Stimulated activated CD8-positive, alpha-beta memory T cell treated with anti-CD3 and anti-CD28 coated beads, Interleukin-2, amount 100 ng/mL, for 1 hour (primary cell): ENCODE data around the gene UBR4.
"Not testable (repeated sequence)": the region's sequence is repeated elsewhere in the genome, so short reads cannot be mapped to it uniquely, and the experiment has no call there.

Source experiments
- DNase-seq, 2 donors: peaks; one replicate each; pipeline ENCODE4 v3.0.0-alpha.2; 2020; ENCODE audit warnings: low read depth in 2 of 2

The UBR4 gene

DNA sequence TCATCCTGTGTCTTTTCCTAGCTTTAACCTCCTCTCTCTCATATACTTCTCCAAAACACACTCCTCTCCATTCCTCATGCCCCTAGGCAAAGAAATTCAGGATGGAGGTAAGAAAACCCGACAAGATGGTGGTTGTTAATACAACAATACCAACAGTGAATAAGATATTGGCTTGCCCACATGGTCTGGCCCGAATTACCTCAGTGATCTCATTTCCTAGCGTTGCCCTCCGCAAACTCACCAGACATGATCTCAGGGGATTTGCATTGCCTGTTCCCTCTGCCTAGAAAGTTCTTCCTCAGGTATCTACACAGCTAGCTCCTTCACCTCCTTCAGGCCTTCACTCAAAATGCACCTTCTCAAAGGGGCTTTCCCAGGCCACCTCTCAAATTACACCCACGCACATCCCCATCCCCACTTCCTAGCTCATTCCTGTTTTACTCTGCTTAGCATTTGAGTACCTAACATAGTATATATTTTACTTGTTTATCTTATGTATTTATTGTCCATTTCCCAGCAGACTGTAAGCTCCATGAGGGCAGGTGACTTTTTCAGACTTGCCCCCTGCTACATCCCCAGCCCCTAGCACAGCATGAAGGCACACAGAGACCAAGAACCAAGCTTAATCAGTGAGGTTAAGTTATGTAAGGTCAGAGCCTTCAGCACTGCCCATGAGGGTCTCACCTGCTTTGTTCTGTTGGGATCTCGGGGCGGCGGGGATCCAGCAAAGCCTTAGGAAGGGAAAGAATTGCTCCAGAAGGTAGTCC, 10.2 kb upstream of the UBR4 start:
- no peak for DNase-seq

DNA sequence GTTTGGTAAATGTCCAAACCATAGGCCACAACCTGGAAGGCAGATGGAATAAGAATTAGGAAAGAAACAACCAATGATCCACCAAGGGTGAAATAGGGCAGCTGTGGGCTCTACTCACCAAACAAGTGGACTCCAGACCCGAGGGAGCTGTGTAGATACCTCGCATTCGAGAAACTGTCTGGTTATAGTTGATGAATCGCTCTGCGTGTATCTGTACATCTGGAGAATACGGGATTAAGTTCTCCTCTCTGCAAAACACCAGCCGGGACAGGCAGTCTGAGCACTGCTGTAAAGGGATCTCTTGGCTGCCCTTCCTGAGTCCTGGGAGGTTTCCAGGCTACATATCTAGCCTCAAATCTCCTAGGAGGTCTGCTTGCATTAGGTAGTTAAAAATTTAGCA, 9.4 kb upstream of the UBR4 start:
- DNase-seq, result no peak

DNA sequence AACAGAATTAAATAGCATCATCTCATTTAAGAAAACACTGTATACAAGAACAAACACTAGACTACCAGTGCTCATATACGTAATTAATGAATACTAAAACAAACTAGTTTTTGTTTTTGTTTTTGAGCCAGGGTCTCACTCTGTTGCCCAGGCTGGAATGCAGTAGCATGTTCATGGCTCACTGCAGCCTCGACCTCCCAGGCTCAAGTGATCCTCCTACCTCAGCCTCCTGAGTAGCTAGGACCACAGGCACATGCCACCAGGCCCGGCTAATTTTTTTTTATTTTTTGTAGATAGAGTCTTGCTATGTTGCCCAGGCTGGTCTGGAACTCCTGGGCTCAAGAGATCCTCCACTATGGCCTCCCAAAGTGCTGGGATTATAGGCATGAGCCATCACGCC, 6.5 kb upstream of the UBR4 start:
- DNase-seq, result not testable (repeated sequence)

DNA sequence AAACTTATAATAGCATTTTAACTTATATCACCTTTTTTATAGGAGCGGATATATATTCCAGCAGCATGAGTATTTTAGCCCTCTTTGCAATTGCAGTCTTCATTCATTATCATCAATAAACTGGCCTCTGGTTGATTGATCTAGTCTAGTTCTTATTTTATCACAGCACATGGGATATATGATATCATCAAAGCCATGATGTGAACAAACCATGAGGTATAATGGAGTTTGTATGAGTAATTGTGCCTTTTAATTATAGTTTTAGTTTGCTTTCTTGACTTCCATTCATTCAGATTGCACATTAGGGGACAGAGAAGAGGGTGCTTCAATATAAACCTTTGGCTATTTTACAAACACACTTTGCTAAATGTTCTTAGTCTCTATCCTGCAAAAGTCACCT, 3.5 kb upstream of the UBR4 start:
- DNase-seq, result no peak

DNA sequence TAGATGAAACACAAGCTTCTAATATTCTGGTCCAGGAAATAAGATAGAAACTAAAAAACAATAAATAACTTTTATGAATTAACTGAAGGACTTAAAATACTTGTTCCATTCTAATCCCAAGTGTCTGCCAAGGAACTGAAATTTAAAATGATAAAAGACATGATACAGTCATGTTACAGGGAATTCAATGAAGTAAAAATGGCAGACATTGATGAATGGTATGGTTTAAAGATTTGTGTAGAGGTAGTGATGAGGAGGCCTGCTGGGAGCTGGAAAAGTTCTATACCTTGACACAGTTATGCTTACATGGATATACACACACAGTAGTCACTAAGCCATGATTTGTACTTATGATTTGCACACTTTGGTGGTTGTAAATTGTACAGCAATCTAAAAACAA, 2.1 kb upstream of the UBR4 start:
- DNase-seq, result no peak

DNA sequence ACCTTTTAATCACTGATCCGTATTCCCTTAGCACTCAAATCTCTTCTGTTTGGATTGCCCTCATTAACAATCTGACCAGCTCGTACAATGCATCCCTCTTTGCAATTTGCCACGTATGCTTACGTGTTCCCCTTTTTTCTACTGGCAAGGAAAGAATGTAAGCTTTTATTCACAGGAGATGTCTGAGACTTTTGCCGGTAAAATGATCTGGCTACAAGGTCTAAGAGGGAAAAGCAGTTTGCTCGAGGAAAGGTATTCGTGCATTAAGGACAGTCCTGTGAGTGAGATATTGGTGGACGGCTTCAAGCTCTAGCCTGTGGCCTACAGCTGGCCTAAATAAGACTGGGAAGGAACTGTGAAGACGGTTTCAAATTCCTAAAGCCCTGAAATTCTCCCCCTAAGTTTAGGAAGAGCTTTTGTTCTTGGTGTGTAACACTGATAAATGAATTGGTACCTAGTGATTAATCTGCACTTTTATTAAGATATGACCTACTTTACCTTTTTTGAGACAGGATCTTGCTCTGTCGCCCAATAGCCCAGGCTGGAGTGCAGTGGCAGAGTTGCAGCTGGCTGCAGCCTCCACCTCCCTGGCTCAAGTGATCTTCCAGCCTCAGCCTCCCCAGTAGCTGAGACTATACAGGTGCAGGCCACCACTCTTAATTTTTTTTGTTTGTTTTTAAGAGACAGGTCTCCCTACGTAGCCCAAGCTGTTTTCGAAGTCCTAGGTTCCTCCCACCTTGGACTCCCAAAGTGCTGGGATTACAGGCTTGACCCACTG, 895 bp upstream of the UBR4 start:
- DNase-seq, result no peak

DNA sequence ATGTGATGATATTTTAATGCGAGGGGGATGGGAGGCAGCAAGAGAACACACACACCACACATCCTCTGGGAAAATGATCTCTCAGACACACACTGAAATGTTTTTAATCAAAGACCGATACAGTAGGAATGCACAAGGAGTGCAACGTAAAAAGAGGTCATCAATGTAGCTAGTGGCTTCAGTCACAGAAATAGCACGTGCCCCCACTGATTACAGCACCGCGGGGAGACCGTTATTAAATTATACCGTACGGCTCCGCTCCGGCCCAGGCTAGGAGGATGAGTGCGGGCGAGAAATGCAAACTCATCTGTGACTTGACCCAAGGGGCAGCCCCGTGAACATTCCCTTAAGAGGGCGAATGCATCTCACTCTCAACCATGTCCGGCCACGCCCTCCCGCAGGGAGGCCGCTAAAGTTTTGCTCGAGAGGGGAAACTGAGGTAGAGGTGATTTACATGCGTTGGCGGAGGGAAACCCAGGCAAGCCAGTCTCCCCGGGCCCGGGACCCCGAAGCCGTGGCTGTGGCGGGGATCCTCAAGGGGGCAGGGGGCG, 552 bp downstream of the UBR4 start:
- peak; percentile 8 to 10 for DNase-seq

DNA sequence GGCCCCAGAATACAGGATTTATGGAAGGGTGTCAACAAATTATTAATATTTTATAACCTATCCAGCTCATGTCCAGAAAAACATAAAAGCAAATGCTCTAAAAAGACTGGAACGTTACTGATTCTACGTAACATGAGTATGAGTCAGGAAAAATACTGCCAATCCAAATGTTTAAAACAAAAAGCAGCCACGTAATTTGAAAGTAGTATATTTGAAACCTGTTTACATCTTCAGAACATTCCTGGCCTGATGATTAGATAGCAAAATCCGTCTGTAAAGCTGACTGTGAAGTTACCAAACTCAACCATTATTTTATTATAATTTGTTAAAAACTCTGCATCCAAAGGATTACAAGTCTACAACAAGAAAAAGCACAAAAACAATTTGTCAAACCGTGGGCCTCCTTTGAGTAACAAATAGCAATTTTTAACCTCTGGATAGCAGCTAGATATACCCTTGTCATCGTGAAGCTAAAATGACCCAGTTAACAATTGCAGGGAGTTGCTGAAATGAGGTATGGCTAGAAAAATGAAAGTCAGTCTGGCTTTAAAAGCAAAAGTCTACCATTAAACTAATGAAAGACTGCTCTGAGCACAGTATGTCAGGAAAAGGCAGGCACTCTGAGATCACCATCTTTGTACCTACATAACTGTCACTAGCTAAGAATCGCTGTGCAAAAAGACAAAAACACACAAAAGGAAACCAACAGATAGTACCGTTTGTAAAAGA, 1.2 kb downstream of the UBR4 start:
- no peak for DNase-seq

DNA sequence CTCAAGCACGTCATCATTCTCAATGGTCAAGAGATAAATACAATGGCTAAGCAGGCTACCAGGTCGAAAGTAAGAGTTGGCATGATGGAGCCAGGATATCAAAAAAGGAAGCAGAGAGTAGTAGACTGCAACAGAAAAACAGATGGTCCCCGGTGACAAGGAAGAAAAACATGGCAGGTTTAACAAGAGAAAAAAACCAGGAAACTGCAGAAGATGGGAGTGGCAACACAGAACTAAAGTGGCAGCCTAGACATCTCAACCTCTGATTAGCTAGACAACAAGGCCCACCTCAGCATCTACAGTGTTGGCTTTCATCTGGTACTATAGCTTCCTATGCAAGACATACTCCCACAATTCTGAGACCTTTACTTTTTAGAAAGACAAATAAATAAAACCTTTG, 3.1 kb downstream of the UBR4 start:
- no peak for DNase-seq

DNA sequence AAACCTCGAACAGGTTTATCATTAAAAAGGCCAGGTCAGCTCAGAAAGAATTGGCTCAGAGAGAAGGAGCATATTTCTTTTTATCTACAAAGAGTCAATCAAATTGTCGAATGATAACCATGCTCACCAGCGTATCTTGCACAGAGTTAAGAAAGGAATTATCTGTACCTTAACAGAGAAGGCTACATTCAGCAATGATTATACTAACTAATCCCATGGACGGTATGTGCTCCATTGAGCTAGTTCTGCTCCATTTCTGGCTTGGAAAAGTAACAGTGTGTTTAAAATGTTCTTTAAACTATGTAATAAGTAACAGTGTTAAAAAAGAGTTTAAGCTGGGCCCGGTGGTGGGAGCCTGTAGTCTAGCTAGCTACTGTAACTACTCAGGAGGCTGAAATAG, 4.2 kb downstream of the UBR4 start:
- no peak for DNase-seq

DNA sequence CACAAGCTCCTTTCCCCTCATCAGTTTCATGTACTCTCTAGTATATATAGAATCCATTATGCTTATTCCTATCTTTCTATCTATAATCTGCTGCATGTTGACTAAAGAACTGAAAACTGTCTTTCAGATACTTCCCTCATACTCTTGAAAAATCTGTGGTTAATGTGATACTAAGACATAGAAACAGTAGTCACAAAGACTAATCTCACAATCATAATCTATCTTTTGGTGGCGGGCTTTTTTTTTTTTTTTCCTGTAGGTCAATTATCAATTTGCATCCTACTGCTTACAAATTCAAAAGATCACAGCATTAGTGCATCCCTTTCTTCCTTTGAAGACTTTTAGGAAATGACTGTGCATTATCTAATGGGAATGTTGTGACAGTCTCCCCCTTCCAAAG, 4.7 kb downstream of the UBR4 start:
- DNase-seq, result no peak

DNA sequence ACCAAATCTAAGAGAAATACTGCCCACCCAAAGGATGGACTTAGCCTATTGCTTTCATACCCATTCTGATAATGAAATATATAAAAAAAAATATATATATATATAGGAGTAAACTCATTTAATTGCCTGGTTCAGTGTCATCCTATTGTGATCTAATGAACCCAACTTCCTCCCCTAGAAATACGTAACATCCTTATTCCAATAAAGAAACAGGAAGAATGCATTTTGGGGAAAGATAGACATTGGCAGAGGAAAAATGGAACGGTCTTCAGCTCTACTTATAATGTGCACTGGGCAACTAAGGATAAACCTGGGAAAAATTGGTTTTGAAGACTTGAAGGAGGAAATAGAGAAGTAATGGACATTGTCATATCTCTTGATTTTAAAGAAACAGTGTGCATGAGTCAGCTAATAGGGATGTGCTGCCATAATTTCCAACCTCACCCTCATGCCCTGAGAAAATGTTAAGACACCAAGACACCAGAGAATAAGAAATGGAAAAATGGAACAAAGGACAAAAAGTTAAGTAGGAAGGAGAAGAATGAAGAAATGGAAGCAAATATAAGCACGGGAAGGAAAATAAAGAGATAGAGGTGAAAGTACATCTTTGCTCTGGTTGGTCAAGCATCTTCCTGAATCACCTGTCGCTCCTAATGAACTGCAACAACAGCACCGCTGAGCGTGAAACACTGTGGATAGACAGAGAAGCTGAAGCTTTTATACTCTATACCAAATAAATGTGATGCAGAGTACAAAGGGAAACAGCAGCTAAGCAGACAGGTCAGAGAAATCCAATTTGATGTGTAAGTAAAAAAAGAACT, 5.4 kb downstream of the UBR4 start:
- no peak for DNase-seq

DNA sequence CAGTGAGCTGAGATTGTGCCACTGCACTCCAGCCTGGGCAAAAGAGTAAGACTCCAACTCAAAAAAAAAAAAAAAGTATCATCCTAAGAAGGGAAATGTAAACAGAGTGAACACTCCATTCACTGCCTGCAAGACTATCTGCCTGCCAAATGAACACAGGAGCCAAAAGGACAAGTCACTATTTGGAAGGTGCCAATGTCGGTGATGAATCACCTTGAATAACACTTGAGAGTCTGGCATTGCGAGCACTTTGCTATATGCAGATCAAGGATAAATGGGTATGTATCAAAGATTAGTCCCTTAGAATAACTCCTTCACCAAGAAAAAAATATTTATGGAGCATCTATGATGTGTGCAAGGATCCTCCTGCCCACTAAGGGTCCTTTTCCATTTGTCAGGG, 6.6 kb downstream of the UBR4 start:
- no peak for DNase-seq

DNA sequence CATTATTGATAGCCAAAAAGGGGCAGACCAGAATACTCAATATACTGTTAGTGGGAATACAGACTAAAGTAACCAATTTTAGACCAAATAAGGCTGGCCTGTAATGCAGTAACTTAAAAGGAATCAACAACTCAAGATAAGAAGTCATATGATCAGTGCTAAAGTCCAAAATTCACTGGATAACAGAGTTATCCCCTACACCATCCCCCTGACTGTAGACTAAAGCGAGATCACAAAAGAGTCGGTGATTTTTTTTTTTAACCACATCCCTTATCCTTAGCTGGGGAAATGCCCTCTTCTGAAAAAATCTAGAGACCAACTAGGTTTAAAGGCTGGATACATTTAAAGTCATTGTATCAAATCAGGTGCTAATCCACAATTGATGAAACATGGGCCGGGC, 7.7 kb downstream of the UBR4 start:
- DNase-seq, result no peak

DNA sequence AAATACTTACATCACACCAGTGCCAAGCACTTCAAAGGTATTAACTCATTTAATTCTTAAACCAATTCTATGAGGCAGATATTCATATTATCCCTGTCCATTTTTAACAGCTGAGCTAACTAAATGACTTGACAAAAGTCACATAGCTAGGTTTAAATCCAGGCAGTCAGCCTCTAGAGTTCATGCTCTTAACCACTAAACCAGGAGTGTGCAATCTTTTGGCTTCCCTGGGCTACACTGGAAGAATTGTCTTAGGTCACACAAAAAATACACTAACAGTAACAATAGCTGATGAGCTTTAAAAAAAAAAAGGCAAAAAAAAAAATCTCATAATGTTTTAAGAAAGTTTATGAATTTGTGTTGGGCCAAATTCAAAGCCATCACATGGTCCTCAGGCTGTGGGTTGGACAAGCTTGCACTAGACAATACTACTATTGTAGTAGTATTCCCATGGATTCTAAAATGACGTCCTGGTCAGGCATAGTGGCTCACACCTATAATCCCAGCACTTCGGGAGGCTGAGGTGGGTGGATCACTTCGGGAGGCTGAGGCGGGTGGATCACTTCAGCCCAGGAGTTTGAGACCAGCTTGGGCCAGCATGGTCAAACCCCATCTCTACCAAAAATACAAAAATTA, 10.0 kb downstream of the UBR4 start:
- DNase-seq, result no peak

DNA sequence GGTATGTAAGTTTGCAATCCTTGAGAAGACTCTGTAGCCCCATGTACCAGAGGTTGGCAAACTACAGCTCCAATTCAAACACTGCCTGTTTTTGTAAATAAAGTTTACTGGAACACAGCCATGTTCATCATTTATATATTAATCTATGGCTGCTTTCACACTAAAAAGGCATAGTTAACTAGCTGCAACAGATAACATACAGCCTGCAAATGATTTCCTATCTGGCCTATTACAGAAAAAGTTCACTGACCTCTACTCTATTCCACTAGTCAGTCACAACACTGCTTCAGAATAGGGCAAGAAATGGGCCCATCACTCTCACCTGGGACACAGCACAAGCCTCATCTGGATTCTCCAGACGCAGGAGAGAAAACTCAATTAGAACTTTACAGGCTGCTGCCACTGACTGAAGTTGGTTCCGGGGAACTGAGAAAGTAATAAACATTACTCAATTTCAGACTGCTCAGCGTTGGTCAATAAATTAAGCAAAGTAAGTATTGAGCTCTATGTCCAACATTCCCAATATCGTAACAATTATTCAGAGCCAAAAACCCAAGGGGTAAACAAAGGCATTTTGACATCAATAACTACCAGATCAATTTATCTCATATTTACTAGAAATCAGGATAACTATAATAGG, 10.6 kb downstream of the UBR4 start:
- DNase-seq, result no peak

DNA sequence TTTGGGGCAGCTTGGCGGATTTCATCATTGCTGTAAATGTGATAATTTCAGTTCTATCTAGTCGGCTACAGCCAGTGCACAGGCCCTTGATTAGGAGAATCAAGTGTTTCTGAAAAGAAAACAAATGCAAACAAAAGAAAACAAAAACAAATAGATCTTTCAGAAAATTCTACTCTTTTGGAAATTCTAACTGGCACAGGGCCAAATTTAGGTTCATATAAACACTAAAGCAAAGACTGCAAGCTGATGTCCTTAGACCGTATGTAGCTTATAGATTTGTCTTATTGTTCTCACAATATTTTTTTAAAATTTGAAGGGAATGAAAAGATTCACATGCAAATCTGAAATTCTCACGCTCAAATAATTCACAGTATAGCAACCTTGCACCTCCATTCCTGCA, 11.2 kb downstream of the UBR4 start:
- DNase-seq, result no peak

DNA sequence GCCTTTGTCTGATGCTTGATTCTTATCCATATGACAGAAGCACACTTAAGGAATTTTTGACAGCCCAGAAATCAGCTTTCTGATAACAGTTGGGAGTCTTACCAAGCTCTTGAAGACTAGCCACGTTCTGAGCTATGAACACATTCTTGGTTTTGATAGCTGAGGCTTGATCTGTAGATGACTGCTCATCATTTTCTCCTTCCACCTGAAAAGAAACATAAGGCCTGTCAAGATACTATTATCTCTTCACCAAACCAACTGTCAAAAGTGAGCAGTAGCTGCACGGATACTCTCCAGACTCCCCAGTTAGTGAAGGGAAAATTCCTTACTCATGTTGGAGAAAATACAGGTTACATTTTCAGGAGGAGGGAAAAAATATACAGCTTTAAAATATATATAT, 12.2 kb downstream of the UBR4 start:
- no peak for DNase-seq

DNA sequence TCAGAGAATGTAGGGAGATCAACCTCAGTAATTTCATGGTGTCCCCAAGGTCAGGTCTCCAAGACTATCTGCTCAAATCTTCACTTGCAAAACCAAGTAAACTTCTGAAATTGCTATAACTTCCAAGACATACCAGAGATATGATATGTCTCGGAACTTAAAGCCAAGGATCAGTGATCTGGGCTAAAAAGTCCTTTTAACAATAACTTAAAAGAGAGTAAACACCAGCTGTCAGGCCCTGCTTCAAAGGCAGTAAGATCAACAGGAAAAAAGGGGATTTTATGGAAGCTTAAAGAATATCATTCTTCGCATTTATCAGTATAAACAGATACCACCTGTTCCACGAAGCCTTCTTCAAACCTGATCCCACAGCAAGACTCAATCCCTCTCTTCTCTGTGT, 13.7 kb downstream of the UBR4 start:
- no peak for DNase-seq

DNA sequence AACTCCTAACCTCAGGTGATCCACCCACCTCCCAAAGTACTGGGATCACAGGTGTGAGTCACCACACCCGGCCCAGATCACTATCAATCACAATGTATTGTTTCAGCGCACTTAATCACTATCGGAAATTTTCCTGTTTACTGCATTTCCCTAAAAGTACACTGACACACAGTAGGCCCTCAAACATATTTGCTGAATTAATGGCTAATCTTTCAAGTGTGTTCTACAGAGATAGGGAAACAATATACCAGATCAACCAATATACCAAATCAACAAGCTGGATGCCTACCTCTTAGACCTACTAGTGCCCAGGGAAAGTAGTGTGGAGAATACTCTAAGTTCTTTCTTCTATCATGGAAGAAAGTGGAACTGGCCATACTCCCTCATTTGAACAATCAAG, 17.1 kb downstream of the UBR4 start:
- DNase-seq, result no peak

DNA sequence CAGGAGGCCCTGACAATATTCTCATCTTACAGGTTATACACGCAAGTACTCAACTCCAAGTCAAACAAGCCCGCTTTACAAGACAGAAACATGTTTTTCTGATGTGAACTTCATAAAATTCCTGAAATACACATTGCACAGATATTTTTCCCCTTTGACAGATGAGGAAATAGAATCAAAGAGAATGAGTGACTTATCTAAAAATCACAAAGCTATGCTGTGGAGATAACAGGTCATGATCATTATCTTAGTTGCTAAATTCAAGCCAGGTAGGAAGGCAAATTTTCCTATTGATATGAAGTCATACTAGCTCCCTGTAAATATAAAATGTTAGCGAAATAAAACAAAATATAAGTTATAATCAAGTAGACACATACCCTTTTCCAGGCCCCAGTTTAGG, 18.3 kb downstream of the UBR4 start:
- DNase-seq, result no peak
